ENCODE data around the gene APOBEC3G. TPM values are rescaled to one million over a fixed set of nuclear protein-coding genes. Genes with fewer than 3 reads are reported as not detected.

Gene APOBEC3G
- total and polyA plus RNA-seq, 2 of the 13 experiments (the other 11 are each of a cell fraction or from before 2014, with no cell fraction given), result 3.2 to 4.1 TPM

DNA sequence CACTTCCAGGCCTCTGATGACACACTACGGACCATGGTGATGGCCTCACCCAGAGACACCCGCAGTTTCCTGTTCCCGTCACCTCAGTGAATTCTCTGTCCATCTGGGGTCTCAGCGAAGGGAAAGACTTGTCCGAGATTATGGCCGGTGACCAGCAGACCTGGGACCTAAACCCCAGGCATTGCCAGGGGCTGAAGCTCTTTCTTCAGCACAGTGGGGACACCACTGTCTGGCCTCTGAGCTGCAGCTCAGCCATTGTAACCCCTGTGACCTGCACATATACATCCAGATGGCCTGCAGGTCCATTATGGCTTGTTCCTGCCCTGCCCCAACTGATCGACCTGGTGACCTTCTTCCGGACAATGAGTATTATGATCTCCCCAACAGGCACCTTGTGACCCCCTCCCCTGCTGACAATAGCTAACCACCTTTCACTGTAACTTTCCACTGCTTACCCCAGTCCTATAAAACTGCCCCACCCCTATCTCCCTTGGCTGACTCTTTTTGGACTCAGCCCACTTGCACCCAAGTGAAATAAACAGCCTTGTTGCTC, 53.2 kb downstream of the APOBEC3G start:
- Histone ChIP-seq H3K9ac (ENCODE audit: insufficient read depth, low read depth, low read length) (no peak overlapping the region), H3K9me3 (ENCODE audit: low read length) (no peaks in the 10 kb centered on the region), H3K79me2 (ENCODE audit: insufficient read depth, low read length) (no peaks in the 10 kb centered on the region), H3K4me2 (ENCODE audit: low read depth, low read length) (peak overlapping the region; percentile 69), H2AFZ (ENCODE audit: low read length) (no peak overlapping the region), H3K36me3 (replicated peaks in 1 of 2; ENCODE audit: control insufficient read depth in 1 of 2, insufficient read depth in 2 of 2, low read length in 2 of 2) (no peaks in the 10 kb centered on the region), H3K4me3 (replicated peaks in 1 of 3; ENCODE audit: insufficient read depth in 1 of 3, low read depth in 2 of 3, low read length in 3 of 3) (no peak overlapping the region), H3K27me3 (ENCODE audit: control insufficient read depth in 1 of 2, insufficient read depth in 2 of 2, low read length in 2 of 2) (0 out of 5 replicates have a peak, but pooled peaks cover 0 to 2% of the 10 kb centered on the region in 2 experiments), H3K4me1 (ENCODE audit: insufficient read depth, low read length) (peaks cover 40% of the 10 kb centered on the region), H4K20me1 (ENCODE audit: insufficient read depth, low read length) (no peaks in the 10 kb centered on the region), H3K27ac (ENCODE audit: extremely low read length, insufficient read depth, low read length) (no peak overlapping the region)
- ATAC-seq, result no peak
- WGBS (ENCODE audit: low lambda C conversion rate), result 74% methylated on average over 7 of the region's 8 CpGs
- FAIRE-seq, result no peak
- ChIA-PET CTCF (ENCODE audit: low intra/inter-chr PET ratio, low total read pairs) (no interaction called here), POLR2A (interaction anchor here (0.7 kb wide), 1 partner anchor 19 kb away, joined by 3 read pairs; no protein-coding TSS in a partner anchor)
- no TSS peak for BruUV-seq (replicated peaks)
- DNase-seq (ENCODE audit: low spot score), result no peak
- TF ChIP-seq ZNF724P (CRISPR knock-in tag; IDR thresholded peaks at IDR 0.05; ENCODE audit: borderline replicate concordance) (no peak), HHEX (CRISPR knock-in tag; IDR thresholded peaks at IDR 0.05) (no peak), NR2F2 (IDR thresholded peaks at IDR 0.05; ENCODE audit: borderline replicate concordance, low read depth) (peak; percentile 56; the same call in 1 of the 2 replicates), KLF11 (CRISPR knock-in tag; IDR thresholded peaks at IDR 0.05) (no peak), MED1 (CRISPR knock-in tag; IDR thresholded peaks at IDR 0.05) (0 out of 2 replicates have a peak, but pooled peaks have one; percentile 3), RXRB (CRISPR knock-in tag; IDR thresholded peaks at IDR 0.05; ENCODE audit: borderline replicate concordance) (0 out of 2 replicates have a peak, but pooled peaks have one; percentile 8), RARA (CRISPR knock-in tag; IDR thresholded peaks at IDR 0.05) (peak; percentile 41; the same call in 1 of the 2 replicates), HOXA3 (CRISPR knock-in tag; IDR thresholded peaks at IDR 0.05) (peak; percentile 35; the same call in 1 of the 2 replicates), YY1 (IDR thresholded peaks at IDR 0.05; ENCODE audit: insufficient read depth, insufficient replicate concordance, low read depth, low read length) (peak; percentile 48), NR2F1 (CRISPR knock-in tag; IDR thresholded peaks at IDR 0.05) (0 out of 4 replicates have a peak, but pooled peaks of 1 of the 2 experiments have one; percentile 24), ZNF367 (CRISPR knock-in tag; IDR thresholded peaks at IDR 0.05; ENCODE audit: borderline replicate concordance) (no peak), NR2F6 (IDR thresholded peaks at IDR 0.05) (peak; percentile 70), NR2F6 (CRISPR knock-in tag; IDR thresholded peaks at IDR 0.05) (peak; percentile 75), SOX5 (CRISPR knock-in tag; IDR thresholded peaks at IDR 0.05; ENCODE audit: borderline replicate concordance) (peak; percentile 36; the same call in 1 of the 2 replicates), LCORL (IDR thresholded peaks at IDR 0.05) (no peak), LCORL (CRISPR knock-in tag; IDR thresholded peaks at IDR 0.05) (0 out of 2 replicates have a peak, but pooled peaks have one; percentile 18), SOX6 (IDR thresholded peaks at IDR 0.05) (no peak), SOX6 (CRISPR knock-in tag; IDR thresholded peaks at IDR 0.05) (peak; percentile 55)
- intact Hi-C loops (cut with micrococcal nuclease; ENCODE audit: unreplicated experiment), result no loop called here
- in situ Hi-C loops (cut with HindIII; ENCODE audit: extremely low pct_ligation_motif_present, low pct_unique_long_range_greater_than_20kb), result no loop called here

Data from HepG2 (cell line).